Urinary bladder (tissue), 4 donors: ENCODE measurements around the gene CFAP157. TPM values are rescaled to one million over a fixed set of nuclear protein-coding genes. Genes with fewer than 3 reads are reported as not detected.

Source experiments
- DNase-seq: peaks from one replicate; pipeline ENCODE4 v3.0.0-alpha.2; 2015; ENCODE audit errors: extremely low spot score
- H3K27ac ChIP-seq: one replicate; pipeline ENCODE4 v1.5.1; 2013; ENCODE audit warnings: low read depth, mild to moderate bottlenecking, moderate library complexity
- H3K36me3 ChIP-seq: one replicate; pipeline ENCODE4 v1.6.1; 2013; ENCODE audit warnings: mild to moderate bottlenecking, moderate library complexity; ENCODE audit not compliant: insufficient read depth
- H3K4me1 ChIP-seq: one replicate; pipeline ENCODE4 v1.6.1; 2013; ENCODE audit warnings: mild to moderate bottlenecking, moderate library complexity; ENCODE audit not compliant: insufficient read depth
- H3K4me3 ChIP-seq: one replicate; pipeline ENCODE4 v1.5.1; 2013; ENCODE audit warnings: low read depth, low read length
- WGBS: extraction: QIAGEN DNeasy Blood & Tissue Kit; methylation state at CpG from one replicate; pipeline ENCODE4 v1.1.7; 2013; 5-methylcytosine and 5-hydroxymethylcytosine counted together
- polyA plus RNA-seq: library from polyadenylated mRNA; stranded (reverse); fragments of 200-250 nt; gene quantifications from one replicate; pipeline ENCODE4 v1.2.3, GENCODE V29; 2013
- total RNA-seq: library from RNA; depleted of rRNA; stranded (reverse); fragments of >200 nt; gene quantifications from one replicate; pipeline ENCODE4 v1.2.3, GENCODE V29; 2014
- donor health status: healthy with polysubstance abuse.
- donor health status: healthy.

Gene CFAP157
- total RNA-seq (not detected), polyA plus RNA-seq (0.23 TPM)

GRCh38 chr9:127706836-127707241 is at the start of gene CFAP157:
Gene CFAP157, plus strand, starts transcription at chr9:127706988. Its CDS starts 44 bp downstream, at chr9:127707032.
- H3K4me3 ChIP-seq, result no peak within 1 kb of the TSS
- no peak for DNase-seq
- WGBS, result 65% methylated on average over 11 of the region's 11 CpGs
- H3K4me1 ChIP-seq, result no peaks in the 10 kb centered on the region
- H3K36me3 ChIP-seq, result no peaks in the 10 kb centered on the region
- H3K27ac ChIP-seq, result no peak within 1 kb of the TSS

DNA sequence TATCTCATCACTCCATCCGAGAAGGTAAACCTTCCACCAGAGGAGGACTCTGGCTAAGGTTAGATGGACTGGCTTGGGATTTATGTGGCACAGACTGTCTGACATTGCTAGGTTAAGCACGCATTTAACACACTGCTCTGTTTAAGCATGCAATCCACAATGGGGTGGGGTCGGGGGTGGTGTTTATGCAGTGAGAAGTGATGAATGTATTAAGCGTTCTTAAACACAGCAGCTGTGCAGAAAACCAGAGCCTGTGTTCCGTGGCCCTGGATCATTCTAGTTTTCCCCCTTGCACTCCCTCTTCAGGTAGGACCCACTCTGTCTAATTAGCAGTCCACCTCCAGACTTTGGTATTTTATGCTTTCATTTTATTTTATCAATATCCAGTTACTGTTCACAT is 48.4 kb upstream of the CFAP157 start:
- DNase-seq, result no peak
- WGBS, result 80% methylated on average over 5 of the region's 5 CpGs
- Histone ChIP-seq H3K4me1 (no peaks in the 10 kb centered on the region), H3K27ac (no peak overlapping the region), H3K36me3 (no peaks in the 10 kb centered on the region), H3K4me3 (no peak overlapping the region)

GRCh38 chr9:127660886-127661741 is 45.7 kb upstream of the CFAP157 start:
- WGBS, result 52% methylated on average over 13 of the region's 13 CpGs
- no peaks in the 10 kb centered on the region for H3K36me3 ChIP-seq
- H3K4me3 ChIP-seq, result no peak overlapping the region
- H3K27ac ChIP-seq, result no peak overlapping the region
- no peak for DNase-seq
- H3K4me1 ChIP-seq, result no peaks in the 10 kb centered on the region

- no peak overlapping the region for H3K4me3 ChIP-seq
- H3K27ac ChIP-seq, result no peak overlapping the region
- no peaks in the 10 kb centered on the region for H3K36me3 ChIP-seq
- WGBS, result 78% methylated on average over 1 of the region's 1 CpG
- no peak for DNase-seq
- no peaks in the 10 kb centered on the region for H3K4me1 ChIP-seq
These were observed 44.2 kb upstream of the CFAP157 start for GRCh38 chr9:127662617-127663016.

GRCh38 chr9:127664324-127664677 is 42.5 kb upstream of the CFAP157 start:
- Histone ChIP-seq H3K4me3 (no peak overlapping the region), H3K36me3 (no peaks in the 10 kb centered on the region), H3K27ac (no peak overlapping the region), H3K4me1 (no peaks in the 10 kb centered on the region)
- 95% methylated on average over 7 of the region's 7 CpGs for WGBS
- DNase-seq, result no peak

- H3K36me3 ChIP-seq, result no peaks in the 10 kb centered on the region
- H3K27ac ChIP-seq, result no peak overlapping the region
- WGBS, result 65% methylated on average over 10 of the region's 10 CpGs
- H3K4me3 ChIP-seq, result no peak overlapping the region
- no peaks in the 10 kb centered on the region for H3K4me1 ChIP-seq
- no peak for DNase-seq
These were observed 41.9 kb upstream of the CFAP157 start for GRCh38 chr9:127664678-127665507.

DNA sequence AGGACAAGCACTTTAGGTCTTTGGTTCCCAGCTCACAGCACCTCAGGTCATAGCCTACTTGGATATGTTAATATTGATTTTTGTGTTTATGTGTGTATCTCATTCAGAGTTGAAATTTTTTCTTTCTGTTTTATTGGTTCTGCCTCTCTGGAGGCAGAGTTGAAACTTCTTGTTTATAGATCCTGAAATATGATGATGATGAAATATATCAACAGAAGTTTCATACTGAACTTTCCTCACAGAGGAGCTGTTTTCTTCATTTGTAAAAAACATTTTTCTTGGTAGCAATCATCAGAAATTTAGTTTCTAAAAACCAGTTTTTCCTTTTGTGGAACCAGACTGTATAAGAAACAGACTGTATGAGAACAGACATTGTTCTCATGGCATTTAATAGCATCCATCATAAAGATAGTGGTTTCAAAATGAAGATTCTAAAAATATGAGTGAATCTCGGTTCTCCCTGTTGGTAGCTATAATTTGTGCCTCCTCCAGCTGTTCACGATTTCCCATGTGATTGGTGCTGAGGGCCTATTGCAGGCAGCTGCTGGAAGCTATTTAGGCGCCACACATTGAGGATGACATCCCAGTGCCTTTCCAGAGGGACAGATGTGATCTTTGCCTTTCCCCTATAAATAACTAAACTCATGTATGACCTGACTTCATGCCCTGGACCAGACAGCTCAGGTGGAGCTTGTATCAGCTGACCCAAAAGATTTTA is 39.5 kb upstream of the CFAP157 start:
- Histone ChIP-seq H3K27ac (no peak overlapping the region), H3K4me3 (no peak overlapping the region), H3K36me3 (no peaks in the 10 kb centered on the region), H3K4me1 (no peaks in the 10 kb centered on the region)
- WGBS, result 57% methylated on average over 3 of the region's 3 CpGs
- DNase-seq, result no peak

GRCh38 chr9:127667906-127668305 is 38.9 kb upstream of the CFAP157 start:
- no peak overlapping the region for H3K4me3 ChIP-seq
- H3K4me1 ChIP-seq, result no peaks in the 10 kb centered on the region
- no peak overlapping the region for H3K27ac ChIP-seq
- WGBS, result 80% methylated on average over 18 of the region's 18 CpGs
- H3K36me3 ChIP-seq, result no peaks in the 10 kb centered on the region
- DNase-seq, result no peak

- Histone ChIP-seq H3K27ac (no peak overlapping the region), H3K36me3 (no peaks in the 10 kb centered on the region), H3K4me1 (no peaks in the 10 kb centered on the region), H3K4me3 (no peak overlapping the region)
- WGBS, result 90% methylated on average over 7 of the region's 7 CpGs
- DNase-seq, result no peak
These were observed 33.6 kb upstream of the CFAP157 start for GRCh38 chr9:127673234-127673633.

DNA sequence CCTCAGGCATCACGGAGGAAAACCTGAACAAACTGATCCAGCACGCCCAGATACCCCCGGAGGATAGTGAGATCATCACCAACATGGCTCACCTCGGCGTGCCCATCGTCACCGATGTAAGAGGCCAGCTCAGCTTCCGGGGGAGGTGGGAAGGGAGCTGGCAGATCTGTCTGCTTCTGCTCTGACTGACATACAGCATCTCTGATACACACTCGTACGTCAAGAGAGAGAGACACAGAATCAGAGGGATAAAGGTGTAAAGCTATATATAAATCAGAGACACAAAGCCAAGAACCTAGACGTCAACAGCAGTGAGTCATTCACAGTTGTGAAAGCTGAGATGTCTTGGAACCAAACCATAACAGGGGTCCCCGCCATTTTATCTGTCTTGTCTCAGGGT is 30.1 kb upstream of the CFAP157 start:
- H3K27ac ChIP-seq, result no peak overlapping the region
- H3K4me1 ChIP-seq, result no peaks in the 10 kb centered on the region
- no peak overlapping the region for H3K4me3 ChIP-seq
- WGBS, result 91% methylated on average over 12 of the region's 12 CpGs
- no peak for DNase-seq
- H3K36me3 ChIP-seq, result peaks cover 2% of the 10 kb centered on the region

- WGBS, result 85% methylated on average over 2 of the region's 2 CpGs
- Histone ChIP-seq H3K27ac (no peak overlapping the region), H3K36me3 (peaks cover 2% of the 10 kb centered on the region), H3K4me3 (no peak overlapping the region), H3K4me1 (no peaks in the 10 kb centered on the region)
- no peak for DNase-seq
These were observed 27.3 kb upstream of the CFAP157 start for GRCh38 chr9:127679506-127679905.

DNA sequence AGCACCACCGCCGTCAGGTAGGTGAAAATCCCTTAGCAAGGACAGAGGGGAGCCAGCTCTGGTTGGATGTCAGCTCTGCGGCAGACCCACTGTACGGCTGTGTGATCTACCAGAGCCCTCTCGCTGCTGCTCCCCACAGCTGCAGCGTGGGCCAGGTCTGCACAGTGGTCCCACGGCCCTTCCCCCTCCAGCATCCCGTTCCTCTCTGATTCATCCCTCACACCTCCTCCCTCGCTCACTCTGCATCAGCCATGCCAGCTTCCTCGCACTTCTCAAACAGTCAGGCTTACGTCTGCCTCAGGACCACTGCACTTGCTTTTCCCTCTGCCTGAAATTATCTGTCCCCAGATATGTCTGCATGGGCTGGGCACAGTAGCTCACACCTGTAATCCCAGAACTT is 26.6 kb upstream of the CFAP157 start:
- WGBS, result 84% methylated on average over 11 of the region's 11 CpGs
- no peak overlapping the region for H3K4me3 ChIP-seq
- no peak overlapping the region for H3K27ac ChIP-seq
- peaks cover 2% of the 10 kb centered on the region for H3K36me3 ChIP-seq
- H3K4me1 ChIP-seq, result no peaks in the 10 kb centered on the region
- no peak for DNase-seq

GRCh38 chr9:127680846-127681245 is 25.9 kb upstream of the CFAP157 start:
- no peak overlapping the region for H3K27ac ChIP-seq
- 90% methylated on average over 9 of the region's 9 CpGs for WGBS
- no peak overlapping the region for H3K4me3 ChIP-seq
- peaks cover 2% of the 10 kb centered on the region for H3K36me3 ChIP-seq
- no peak for DNase-seq
- no peaks in the 10 kb centered on the region for H3K4me1 ChIP-seq
